Muscle layer of colon (tissue), 2 donors: Measurements from ENCODE around the gene ZNF513.
"Not testable (repeated sequence)": the region's sequence is repeated elsewhere in the genome, so short reads cannot be mapped to it uniquely, and the experiment has no call there.

Experiments used
- H3K27ac ChIP-seq: one replicate; pipeline ENCODE4 v1.7.0; 2013; ENCODE audit warnings: low read depth, mild to moderate bottlenecking, low read length, moderate library complexity
- H3K27me3 ChIP-seq, 2 donors: one replicate each; pipeline ENCODE4 v1.7.0; 2013; ENCODE audit warnings: low read length in 2 of 2, mild to moderate bottlenecking in 2 of 2; ENCODE audit not compliant: insufficient read depth in 2 of 2, control insufficient read depth in 1 of 2
- H3K36me3 ChIP-seq: one replicate; pipeline ENCODE4 v1.7.0; 2013; ENCODE audit warnings: mild to moderate bottlenecking, low read length; ENCODE audit not compliant: insufficient read depth
- H3K4me1 ChIP-seq: one replicate; pipeline ENCODE4 v1.7.0; 2013; ENCODE audit warnings: mild to moderate bottlenecking, low read length; ENCODE audit not compliant: insufficient read depth
- H3K4me3 ChIP-seq, 2 donors: one replicate each; pipeline ENCODE4 v1.7.0; 2013; ENCODE audit warnings: low read length in 2 of 2, low read depth in 1 of 2, mild to moderate bottlenecking in 1 of 2, moderate library complexity in 1 of 2
- H3K9ac ChIP-seq: one replicate; pipeline ENCODE4 v1.7.0; 2013; ENCODE audit warnings: low read length
- H3K9me3 ChIP-seq: one replicate; pipeline ENCODE4 v1.7.0; 2013; ENCODE audit warnings: mild to moderate bottlenecking, low read length
- donor health status: abdominal sarcoma.
- donor health status: Adenocarcinoma of cecum.

The ZNF513 gene

GRCh38 chr2:27370026-27370815 is 10.3 kb downstream of the ZNF513 start, which contains the start of the genes EIF2B4 and SNX17:
Gene EIF2B4, minus strand, starts transcription at chr2:27370338. Its CDS starts 24 bp downstream, at chr2:27370314.
Gene SNX17, plus strand, starts transcription at chr2:27370616. Its CDS starts 128 bp downstream, at chr2:27370744.
- Histone ChIP-seq H3K27me3 (no peaks in the 10 kb centered on the region), H3K36me3 (peaks cover 61% of the 10 kb centered on the region), H3K4me3 (peak within 1 kb of the TSS; percentile 81 to 92), H3K4me1 (peaks cover 34% of the 10 kb centered on the region), H3K27ac (peak within 1 kb of the TSS; percentile 92), H3K9ac (peak within 1 kb of the TSS; percentile 93), H3K9me3 (no peaks in the 10 kb centered on the region)

DNA sequence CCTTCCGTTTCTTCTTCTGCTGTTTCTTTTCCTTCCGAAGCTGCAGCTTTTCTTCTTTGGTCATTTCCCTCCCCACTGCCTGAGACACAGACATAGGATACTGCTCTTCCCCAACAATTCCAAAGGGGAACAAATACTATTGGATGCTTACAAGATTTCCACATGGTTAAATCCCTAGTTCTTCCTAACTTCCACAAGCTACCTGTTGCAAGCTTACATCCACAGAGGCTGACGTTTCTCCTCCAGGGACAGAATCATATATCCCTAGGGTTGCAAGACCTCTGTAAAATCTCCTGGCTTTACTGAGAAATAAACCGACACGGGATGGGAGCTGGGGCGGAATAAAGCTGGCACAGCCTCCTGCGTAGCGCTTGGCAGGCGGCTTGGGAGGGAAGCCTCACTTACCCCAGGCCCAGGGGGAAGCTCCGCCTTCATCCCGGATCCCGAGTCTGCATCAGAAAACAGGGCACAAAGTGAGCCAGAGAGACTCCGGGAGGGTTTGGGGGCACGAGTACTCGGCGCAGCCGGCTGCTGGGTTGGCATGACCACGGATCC is 11.0 kb downstream of the ZNF513 start:
- Histone ChIP-seq H3K27ac (peak overlapping the region; percentile 90), H3K27me3 (no peaks in the 10 kb centered on the region), H3K4me3 (peak overlapping the region; percentile 75 to 92), H3K9me3 (no peaks in the 10 kb centered on the region), H3K9ac (peak overlapping the region; percentile 79), H3K36me3 (peaks cover 58% of the 10 kb centered on the region), H3K4me1 (peaks cover 34% of the 10 kb centered on the region)

GRCh38 chr2:27363933-27364332 is 16.6 kb downstream of the ZNF513 start:
- no peak overlapping the region for H3K4me3 ChIP-seq
- H3K9me3 ChIP-seq, result no peaks in the 10 kb centered on the region
- peaks cover 7% of the 10 kb centered on the region for H3K4me1 ChIP-seq
- no peak overlapping the region for H3K9ac ChIP-seq
- H3K36me3 ChIP-seq, result peaks cover 48% of the 10 kb centered on the region
- no peak overlapping the region for H3K27ac ChIP-seq
- H3K27me3 ChIP-seq, result no peaks in the 10 kb centered on the region

DNA sequence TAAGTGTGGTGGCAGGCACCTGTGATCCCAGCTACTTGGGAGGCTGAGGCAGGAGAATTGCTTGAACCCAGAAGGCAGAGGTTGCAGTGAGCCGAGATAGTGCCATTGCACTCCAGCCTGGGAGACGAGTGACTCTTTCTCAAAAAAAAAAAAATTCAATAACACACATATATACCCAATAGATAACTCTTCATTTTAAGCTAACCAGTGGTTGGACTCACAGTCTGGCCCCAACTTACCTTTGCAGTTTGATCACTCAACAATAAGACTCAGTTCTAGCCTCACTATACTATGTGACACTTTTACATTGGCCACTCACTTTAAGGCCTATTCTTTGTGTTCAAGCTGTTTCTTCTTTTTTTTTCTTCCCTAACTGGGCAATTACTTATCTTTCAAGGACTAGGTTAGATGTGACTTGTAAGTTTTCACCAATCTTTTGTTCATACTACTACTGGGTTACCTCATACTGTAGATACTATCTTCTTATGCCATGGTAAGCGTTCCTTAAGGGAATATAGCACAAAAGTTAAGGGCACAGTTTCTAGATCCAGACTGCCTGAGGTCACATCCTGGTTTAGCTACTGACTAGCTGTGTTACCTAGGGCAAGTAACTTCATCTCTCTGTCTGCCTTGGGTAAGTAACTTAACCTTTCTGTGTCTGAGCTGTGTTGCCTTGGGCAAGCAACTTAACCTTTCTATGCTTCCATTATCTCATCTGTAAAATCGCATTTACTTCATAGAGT is 17.7 kb downstream of the ZNF513 start:
- no peak overlapping the region for H3K9ac ChIP-seq
- no peaks in the 10 kb centered on the region for H3K27me3 ChIP-seq
- peaks cover 39% of the 10 kb centered on the region for H3K36me3 ChIP-seq
- no peaks in the 10 kb centered on the region for H3K9me3 ChIP-seq
- no peak overlapping the region for H3K27ac ChIP-seq
- H3K4me1 ChIP-seq, result peaks cover 6% of the 10 kb centered on the region
- no peak overlapping the region for H3K4me3 ChIP-seq

GRCh38 chr2:27356382-27357181 is 24.0 kb downstream of the ZNF513 start, which contains the start of gene GTF3C2:
Gene GTF3C2, minus strand, starts transcription at chr2:27356764. Its CDS starts 13,210 bp downstream, at chr2:27343554.
- H3K4me3 ChIP-seq, result peak within 1 kb of the TSS; percentile 90 to 96
- no peaks in the 10 kb centered on the region for H3K9me3 ChIP-seq
- H3K27me3 ChIP-seq, result no peaks in the 10 kb centered on the region
- peak within 1 kb of the TSS; percentile 83 for H3K9ac ChIP-seq
- peaks cover 28% of the 10 kb centered on the region for H3K4me1 ChIP-seq
- H3K27ac ChIP-seq, result peak within 1 kb of the TSS; percentile 75
- no peaks in the 10 kb centered on the region for H3K36me3 ChIP-seq

- Histone ChIP-seq H3K27ac (peak overlapping the region; percentile 75), H3K36me3 (no peaks in the 10 kb centered on the region), H3K9ac (peak overlapping the region; percentile 83), H3K4me1 (peaks cover 28% of the 10 kb centered on the region), H3K9me3 (no peaks in the 10 kb centered on the region), H3K27me3 (no peaks in the 10 kb centered on the region), H3K4me3 (peak overlapping the region; percentile 90 to 96)
Measured at GRCh38 chr2:27356056-27356381, 24.5 kb downstream of the ZNF513 start.

- Histone ChIP-seq H3K27me3 (no peaks in the 10 kb centered on the region), H3K9me3 (no peaks in the 10 kb centered on the region), H3K4me3 (no peak overlapping the region), H3K27ac (no peak overlapping the region), H3K36me3 (no peaks in the 10 kb centered on the region), H3K9ac (no peak overlapping the region), H3K4me1 (peaks cover 28% of the 10 kb centered on the region)
Measured at GRCh38 chr2:27354597-27354927, 26.0 kb downstream of the ZNF513 start.

DNA sequence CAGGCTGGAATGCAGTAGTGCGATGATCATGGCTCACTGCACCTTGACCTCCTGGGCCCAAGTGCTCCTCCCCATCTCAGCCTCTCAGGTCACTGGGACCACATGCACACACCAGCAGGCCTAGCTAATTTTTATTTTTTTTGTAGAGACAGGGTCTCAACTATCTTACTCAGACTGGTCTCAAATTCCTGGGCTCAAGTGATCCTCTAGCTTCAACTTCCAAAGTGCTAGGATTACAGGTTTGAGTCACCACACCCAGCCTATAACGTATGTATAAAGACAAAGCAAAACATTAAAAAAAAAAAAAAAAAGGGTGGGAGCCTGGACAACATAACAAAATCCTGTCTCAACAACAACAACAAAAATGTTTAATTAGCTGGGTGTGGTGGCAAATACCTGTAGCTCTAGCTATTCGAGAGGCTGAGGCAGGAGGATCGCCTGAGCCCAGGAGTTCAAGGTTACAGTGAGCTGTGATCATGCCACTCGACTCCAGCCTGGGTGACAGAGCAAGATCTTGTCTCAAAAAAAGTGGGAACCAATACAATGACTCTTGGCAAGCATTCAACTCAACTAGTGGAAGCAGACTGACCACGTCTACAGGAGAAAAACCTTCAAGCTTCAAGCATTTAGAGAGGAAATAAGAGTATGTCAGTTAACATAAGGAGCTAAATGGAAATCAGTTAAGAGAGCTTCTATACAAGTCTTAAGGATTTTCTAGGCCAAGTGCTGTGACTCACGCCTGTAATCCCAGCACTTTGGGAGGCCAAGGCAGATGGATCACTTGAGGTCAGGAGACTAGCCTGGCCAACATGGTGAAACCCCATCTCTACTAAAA is 26.6 kb downstream of the ZNF513 start:
- H3K4me1 ChIP-seq, result peaks cover 28% of the 10 kb centered on the region
- no peak overlapping the region for H3K27ac ChIP-seq
- no peak overlapping the region for H3K4me3 ChIP-seq
- H3K9me3 ChIP-seq, result no peaks in the 10 kb centered on the region
- H3K27me3 ChIP-seq, result no peaks in the 10 kb centered on the region
- no peaks in the 10 kb centered on the region for H3K36me3 ChIP-seq
- H3K9ac ChIP-seq, result no peak overlapping the region

DNA sequence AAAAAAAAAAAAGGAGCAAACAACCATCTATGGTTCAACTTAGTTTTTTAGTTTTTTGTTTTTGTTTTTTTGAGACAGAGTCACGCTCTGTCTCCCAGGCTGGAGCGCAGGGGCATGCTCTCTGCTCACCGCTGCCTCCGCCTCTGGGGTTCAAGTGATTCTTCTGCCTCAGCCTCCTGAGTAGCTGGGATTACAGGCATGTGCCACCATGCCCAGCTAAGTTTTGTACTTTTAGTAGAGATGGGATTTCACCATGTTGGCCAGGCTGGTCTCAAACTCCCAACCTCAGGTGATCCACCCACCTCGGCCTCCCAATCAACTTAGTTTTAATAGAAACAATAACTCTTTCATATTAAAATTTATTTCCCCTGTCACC is 27.2 kb downstream of the ZNF513 start:
- H3K36me3 ChIP-seq, H3K4me3 ChIP-seq, H3K27me3 ChIP-seq, H3K9me3 ChIP-seq, H3K27ac ChIP-seq, H3K9ac ChIP-seq: not testable (repeated sequence)
- peaks cover 27% of the 10 kb centered on the region for H3K4me1 ChIP-seq

DNA sequence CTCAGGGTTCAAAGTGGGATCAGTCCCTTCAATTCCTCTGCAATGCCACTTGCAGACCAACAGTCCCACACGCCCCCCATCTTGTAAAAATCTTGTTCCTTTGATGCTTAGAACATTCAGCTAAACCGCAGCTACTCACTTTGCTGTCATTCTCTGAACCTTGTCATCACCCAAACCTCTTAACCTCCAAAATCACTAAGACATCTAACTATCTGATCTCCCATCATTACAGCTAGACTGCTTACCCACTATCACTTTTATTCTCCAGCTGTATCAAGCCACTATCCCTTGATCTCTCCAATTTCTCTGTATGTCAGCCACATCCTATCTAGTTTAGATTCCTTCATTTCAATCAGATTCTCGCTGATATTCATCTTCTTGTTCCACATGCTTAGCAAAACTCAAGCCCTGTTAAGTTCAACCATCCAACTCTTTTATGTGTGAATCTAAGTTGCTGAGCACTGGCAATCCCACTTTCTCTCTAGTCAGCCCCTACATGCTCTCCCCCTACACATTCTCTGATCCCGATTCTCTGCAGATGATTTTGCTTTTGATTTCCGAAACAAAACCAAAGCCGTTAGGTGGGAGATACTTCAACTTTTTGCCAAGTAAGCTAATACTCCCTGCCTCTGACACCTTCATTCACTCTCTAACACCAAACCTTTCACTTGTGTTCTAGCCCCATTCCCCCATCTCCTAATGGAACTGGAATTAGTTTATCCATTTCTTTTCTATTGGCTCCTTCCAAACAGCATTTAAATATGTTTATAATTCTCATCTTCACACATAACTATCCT is 28.5 kb downstream of the ZNF513 start:
- Histone ChIP-seq H3K4me1 (peaks cover 18% of the 10 kb centered on the region), H3K9ac (no peak overlapping the region), H3K9me3 (no peaks in the 10 kb centered on the region), H3K36me3 (no peaks in the 10 kb centered on the region), H3K27ac (no peak overlapping the region), H3K4me3 (no peak overlapping the region), H3K27me3 (no peaks in the 10 kb centered on the region)
